PC-3 (cell line): ENCODE measurements around the gene SLC27A3. TPM values are rescaled to one million over a fixed set of nuclear protein-coding genes. Genes with fewer than 3 reads are reported as not detected.

Experiments used
- ATAC-seq: fragments of 200-7000 bp; cut with Tn5 transposase; 2 replicates; pipeline ENCODE4 v1.9.1; 2020; ENCODE audit warnings: mild to moderate bottlenecking, moderate library complexity
- BruUV-seq: library from RNA; stranded (reverse); fragments of 400-500 nt; replicated peaks from 2 replicates; lab custom pipeline; 2021; lab: Mats Ljungman, UMichigan
- CTCF ChIA-PET: fragments of 300-600 bp; sonication (Branson Sonifier 250); formaldehyde crosslinking; loops from one replicate; lab custom pipeline; 2022; ENCODE audit warnings: antibody characterized with exemption; lab: Charles Lee
- POLR2A ChIA-PET: fragments of 300-600 bp; sonication (Branson Sonifier 250); formaldehyde crosslinking; loops from one replicate; lab custom pipeline; 2022; ENCODE audit warnings: antibody characterized with exemption; ENCODE audit not compliant: unreplicated experiment; lab: Charles Lee
- DNase-seq: peaks from one replicate; pipeline ENCODE4 v3.0.0-alpha.2; 2015
- H2AFZ ChIP-seq: fragments of 300-600 bp; sonication (generic); 2 replicates; pipeline ENCODE4 v1.6.0; 2016; ENCODE audit warnings: antibody characterized with exemption, low read length
- H3F3A ChIP-seq: fragments of 300-600 bp; sonication (generic); one replicate; pipeline ENCODE4 v1.6.0; 2017; ENCODE audit warnings: antibody characterized with exemption, low read length, control low read depth, mild to moderate bottlenecking; ENCODE audit not compliant: unreplicated experiment
- H3K27ac ChIP-seq: fragments of 300-600 bp; sonication (generic); 2 replicates; pipeline ENCODE4 v1.5.1; 2016; ENCODE audit warnings: mild to moderate bottlenecking, low read length
- H3K27me3 ChIP-seq: fragments of 300-600 bp; sonication (generic); 2 replicates; pipeline ENCODE4 v1.6.1; 2016; ENCODE audit warnings: low read length, mixed read lengths
- H3K36me3 ChIP-seq: fragments of 300-600 bp; sonication (generic); 2 replicates; pipeline ENCODE4 v1.6.1; 2016; ENCODE audit warnings: low read depth, mixed run types, low read length, mixed read lengths
- H3K4me1 ChIP-seq: fragments of 300-600 bp; sonication (generic); 2 replicates; pipeline ENCODE4 v1.5.1; 2016; ENCODE audit warnings: low read length; ENCODE audit not compliant: insufficient read depth
- H3K4me2 ChIP-seq: fragments of 300-600 bp; sonication (generic); 2 replicates; pipeline ENCODE4 v1.6.0; 2016; ENCODE audit warnings: low read length
- H3K4me3 ChIP-seq: fragments of 300-600 bp; sonication (generic); 2 replicates; pipeline ENCODE4 v1.5.1; 2016; ENCODE audit warnings: mild to moderate bottlenecking, low read length, mixed read lengths
- H3K79me2 ChIP-seq: fragments of 300-600 bp; sonication (generic); 2 replicates; pipeline ENCODE4 v1.6.1; 2017; ENCODE audit warnings: low read length, mixed read lengths
- H3K9ac ChIP-seq: fragments of 300-600 bp; sonication (generic); 2 replicates; pipeline ENCODE4 v1.6.0; 2016; ENCODE audit warnings: mild to moderate bottlenecking, low read length
- H3K9me2 ChIP-seq: fragments of 300-600 bp; sonication (generic); replicated peaks from 2 replicates; pipeline ENCODE4 v1.6.1; 2016; ENCODE audit warnings: mixed run types, low read length, mixed read lengths
- H3K9me3 ChIP-seq: fragments of 300-600 bp; sonication (generic); 2 replicates; pipeline ENCODE4 v1.6.1; 2016; ENCODE audit warnings: low read length, mixed read lengths
- H4K20me1 ChIP-seq: fragments of 300-600 bp; sonication (generic); 2 replicates; pipeline ENCODE4 v1.6.1; 2016; ENCODE audit warnings: low read length, mixed read lengths
- EZH2 ChIP-seq: fragments of 300-600 bp; sonication (generic); IDR thresholded peaks from one replicate; pipeline ENCODE4 v1.6.1; 2017; ENCODE audit warnings: antibody characterized with exemption, mild to moderate bottlenecking, low read length; ENCODE audit not compliant: unreplicated experiment
- EZH2phosphoT487 ChIP-seq: fragments of 300-600 bp; sonication (generic); IDR thresholded peaks from 2 replicates; pipeline ENCODE4 v1.6.1; 2018; ENCODE audit warnings: mild to moderate bottlenecking, antibody characterized with exemption, low read length, borderline replicate concordance
- intact Hi-C: fragments of 100-400 bp; cut with micrococcal nuclease; formaldehyde crosslinking; loops from 2 replicates; pipeline ENCODE4 v1.9.0; 2023
- total RNA-seq: library from RNA; depleted of rRNA; stranded (reverse); fragments of >200 nt; gene quantifications from 2 replicates; pipeline ENCODE4 v1.2.3, GENCODE V29; 2014
- TF ChIP-seq, protein P1 (sequence below): fragments of 300-600 bp; sonication (generic); conservative IDR thresholded peaks from 2 replicates; pipeline ENCODE4 v1.5.1; 2017; ENCODE audit warnings: antibody characterized with exemption, low read depth, mild to moderate bottlenecking, low read length

The SLC27A3 gene
- total RNA-seq, 1 experiment from 2014 or later, result 6.3 TPM

DNA sequence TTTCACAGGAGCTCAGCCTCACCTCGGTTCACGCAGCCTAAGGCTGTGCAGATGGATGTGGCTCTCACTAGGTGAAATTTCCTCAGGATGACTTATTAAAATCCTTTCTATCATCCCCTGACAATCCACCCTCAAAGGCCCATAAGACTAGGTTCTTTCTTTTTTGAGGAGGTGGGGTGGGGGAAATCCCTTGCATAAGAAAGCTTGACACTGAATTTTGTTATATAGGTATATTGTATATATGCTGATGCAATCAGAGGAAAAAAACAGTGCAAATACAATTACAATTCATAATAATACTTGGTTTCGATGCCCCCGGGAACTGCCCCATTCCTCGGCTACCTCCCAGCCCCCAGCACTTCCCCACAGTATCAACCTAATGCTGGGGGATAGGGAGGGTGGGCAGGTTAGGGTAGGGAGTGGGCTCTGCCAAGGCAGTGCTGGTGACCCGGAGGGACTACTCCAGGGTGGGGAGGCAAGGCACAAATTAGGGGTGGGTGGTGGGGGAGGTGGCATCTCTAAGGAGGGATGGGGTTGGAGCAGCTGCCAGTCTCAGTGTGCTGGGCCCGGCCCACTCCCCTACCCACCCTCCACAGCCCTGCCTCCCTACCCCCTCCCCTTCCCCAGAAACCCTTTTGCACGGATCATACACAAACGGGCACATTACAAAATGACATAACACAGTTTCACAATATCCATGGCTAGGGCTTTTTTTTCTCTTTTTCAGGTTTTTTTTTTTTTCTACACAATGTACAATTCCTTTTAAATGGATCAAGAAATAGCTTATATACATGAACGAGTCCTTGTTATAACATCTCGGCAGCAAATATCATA is 30.9 kb downstream of the SLC27A3 start:
- POLR2A ChIA-PET, result interaction anchor here (0.6 kb wide), 1 partner anchor 300 kb away, joined by 8 read pairs; no protein-coding TSS in a partner anchor
- Histone ChIP-seq H3K4me2 (peak overlapping the region; percentile 2; the same call in 1 of the 2 replicates), H3F3A (no peaks in the 10 kb centered on the region), H3K9me2 (no peaks in the 10 kb centered on the region), H3K79me2 (no peaks in the 10 kb centered on the region), H3K27ac (peak overlapping the region; percentile 29), H4K20me1 (no peaks in the 10 kb centered on the region), H3K4me1 (peaks cover 11% of the 10 kb centered on the region), H3K36me3 (peaks cover 18% of the 10 kb centered on the region; the same call in 1 of the 2 replicates), H3K27me3 (no peaks in the 10 kb centered on the region), H3K9ac (no peak overlapping the region), H3K9me3 (no peaks in the 10 kb centered on the region), H2AFZ (no peak overlapping the region), H3K4me3 (no peak overlapping the region)
- no peak; the same call in 1 of the 2 replicates for ATAC-seq
- TSS peak; percentile 99 for BruUV-seq
- TF ChIP-seq EZH2 (no peak), EZH2phosphoT487 (no peak)
- TF ChIP-seq, protein P1, sequence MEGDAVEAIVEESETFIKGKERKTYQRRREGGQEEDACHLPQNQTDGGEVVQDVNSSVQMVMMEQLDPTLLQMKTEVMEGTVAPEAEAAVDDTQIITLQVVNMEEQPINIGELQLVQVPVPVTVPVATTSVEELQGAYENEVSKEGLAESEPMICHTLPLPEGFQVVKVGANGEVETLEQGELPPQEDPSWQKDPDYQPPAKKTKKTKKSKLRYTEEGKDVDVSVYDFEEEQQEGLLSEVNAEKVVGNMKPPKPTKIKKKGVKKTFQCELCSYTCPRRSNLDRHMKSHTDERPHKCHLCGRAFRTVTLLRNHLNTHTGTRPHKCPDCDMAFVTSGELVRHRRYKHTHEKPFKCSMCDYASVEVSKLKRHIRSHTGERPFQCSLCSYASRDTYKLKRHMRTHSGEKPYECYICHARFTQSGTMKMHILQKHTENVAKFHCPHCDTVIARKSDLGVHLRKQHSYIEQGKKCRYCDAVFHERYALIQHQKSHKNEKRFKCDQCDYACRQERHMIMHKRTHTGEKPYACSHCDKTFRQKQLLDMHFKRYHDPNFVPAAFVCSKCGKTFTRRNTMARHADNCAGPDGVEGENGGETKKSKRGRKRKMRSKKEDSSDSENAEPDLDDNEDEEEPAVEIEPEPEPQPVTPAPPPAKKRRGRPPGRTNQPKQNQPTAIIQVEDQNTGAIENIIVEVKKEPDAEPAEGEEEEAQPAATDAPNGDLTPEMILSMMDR, result no peak
- DNase-seq, result no peak
- CTCF ChIA-PET, result interaction anchor here (0.6 kb wide), 1 partner anchor 105 kb away, joined by 3 read pairs; no protein-coding TSS in a partner anchor
- intact Hi-C loops, result no loop called here

DNA sequence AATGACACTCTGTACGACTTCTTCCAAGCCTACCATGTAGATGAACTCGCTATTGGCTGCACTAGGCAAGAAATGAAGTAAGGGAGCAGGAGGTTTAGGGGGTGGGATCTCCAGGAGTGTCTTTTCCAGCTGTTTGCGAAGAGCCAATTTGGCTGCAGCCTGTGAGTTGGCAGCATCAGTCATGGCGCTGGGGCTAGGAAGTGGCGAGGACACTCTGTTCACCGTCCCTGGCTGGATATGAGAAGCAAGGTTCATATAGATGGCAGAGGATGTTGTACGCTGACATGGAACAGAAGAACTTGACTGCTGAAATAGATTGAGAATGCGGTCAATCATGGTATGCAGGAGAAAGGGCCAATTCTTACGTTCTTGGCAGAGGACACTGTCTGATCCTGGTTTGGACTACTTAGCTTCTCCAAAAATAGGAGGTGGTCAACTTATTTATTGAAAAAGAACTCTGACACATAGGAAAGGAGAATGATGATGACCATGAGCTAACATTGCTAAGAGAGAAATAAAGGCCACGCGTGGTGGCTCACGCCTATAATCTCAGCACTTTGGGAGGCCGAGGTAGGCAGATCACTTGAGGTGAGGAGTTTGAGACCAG is 41.2 kb downstream of the SLC27A3 start:
- intact Hi-C loops, result no loop called here
- no peak overlapping the region for H3K9ac ChIP-seq
- TF ChIP-seq, protein P1, result no peak
- TF ChIP-seq EZH2 (no peak), EZH2phosphoT487 (no peak)
- no peaks in the 10 kb centered on the region for H3F3A ChIP-seq
- H3K4me1 ChIP-seq, result no peaks in the 10 kb centered on the region
- no peak overlapping the region for H3K4me2 ChIP-seq
- CTCF ChIA-PET, result no interaction called here
- H4K20me1 ChIP-seq, result no peaks in the 10 kb centered on the region
- H3K9me2 ChIP-seq, result no peaks in the 10 kb centered on the region
- H3K36me3 ChIP-seq, result peaks cover 49% of the 10 kb centered on the region
- no peak overlapping the region for H2AFZ ChIP-seq
- no peaks in the 10 kb centered on the region for H3K9me3 ChIP-seq
- DNase-seq (no peak), ATAC-seq (no peak)
- no peak overlapping the region for H3K4me3 ChIP-seq
- POLR2A ChIA-PET, result no interaction called here
- no peaks in the 10 kb centered on the region for H3K79me2 ChIP-seq
- BruUV-seq, result no TSS peak
- H3K27me3 ChIP-seq, result no peaks in the 10 kb centered on the region
- no peak overlapping the region for H3K27ac ChIP-seq
